GM13977 (cell line): ENCODE data around the gene SPINK8.

Source experiments
- DNase-seq: peaks from one replicate; pipeline ENCODE4 v3.0.0; 2012; ENCODE audit warnings: low spot score
- in situ Hi-C: fragments of 300-500 bp; cut with MboI; formaldehyde crosslinking; loops from one replicate; pipeline ENCODE4 v1.12.0; 2022; ENCODE audit warnings: low sequenced_read_pairs, low pct_unique_long_range_greater_than_20kb, mixed read lengths, inconsistent platforms; ENCODE audit not compliant: unreplicated experiment
- TF ChIP-seq, protein P1 (sequence below): IDR thresholded peaks from 2 replicates; pipeline ENCODE4 v1.5.1; 2012; ENCODE audit warnings: mild to moderate bottlenecking, control low read depth; ENCODE audit not compliant: insufficient read depth; ENCODE audit errors: extremely low read depth, missing control alignments

The SPINK8 gene

DNA sequence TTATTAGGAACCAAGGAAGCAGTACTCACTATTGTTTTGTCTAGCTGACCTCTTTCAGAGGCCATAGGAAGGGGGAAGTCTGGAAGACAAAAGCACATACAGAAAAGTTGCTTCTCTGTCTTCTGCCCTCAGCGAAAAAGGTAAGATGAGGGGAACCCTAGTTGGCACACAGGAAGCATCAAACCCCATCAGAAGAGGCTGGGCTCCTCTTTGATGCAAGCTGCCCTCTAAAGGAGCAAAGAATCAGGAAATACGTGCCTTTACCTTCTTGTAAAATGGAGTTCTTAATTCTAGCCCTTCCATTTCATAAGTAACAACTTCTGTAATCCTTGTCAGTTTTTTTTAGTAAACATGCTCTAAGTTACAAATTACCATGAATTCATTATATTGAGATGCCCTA is 12.5 kb downstream of the SPINK8 start:
- TF ChIP-seq, protein P1, sequence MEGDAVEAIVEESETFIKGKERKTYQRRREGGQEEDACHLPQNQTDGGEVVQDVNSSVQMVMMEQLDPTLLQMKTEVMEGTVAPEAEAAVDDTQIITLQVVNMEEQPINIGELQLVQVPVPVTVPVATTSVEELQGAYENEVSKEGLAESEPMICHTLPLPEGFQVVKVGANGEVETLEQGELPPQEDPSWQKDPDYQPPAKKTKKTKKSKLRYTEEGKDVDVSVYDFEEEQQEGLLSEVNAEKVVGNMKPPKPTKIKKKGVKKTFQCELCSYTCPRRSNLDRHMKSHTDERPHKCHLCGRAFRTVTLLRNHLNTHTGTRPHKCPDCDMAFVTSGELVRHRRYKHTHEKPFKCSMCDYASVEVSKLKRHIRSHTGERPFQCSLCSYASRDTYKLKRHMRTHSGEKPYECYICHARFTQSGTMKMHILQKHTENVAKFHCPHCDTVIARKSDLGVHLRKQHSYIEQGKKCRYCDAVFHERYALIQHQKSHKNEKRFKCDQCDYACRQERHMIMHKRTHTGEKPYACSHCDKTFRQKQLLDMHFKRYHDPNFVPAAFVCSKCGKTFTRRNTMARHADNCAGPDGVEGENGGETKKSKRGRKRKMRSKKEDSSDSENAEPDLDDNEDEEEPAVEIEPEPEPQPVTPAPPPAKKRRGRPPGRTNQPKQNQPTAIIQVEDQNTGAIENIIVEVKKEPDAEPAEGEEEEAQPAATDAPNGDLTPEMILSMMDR, result no peak
- in situ Hi-C loops, result no loop called here
- no peak for DNase-seq

DNA sequence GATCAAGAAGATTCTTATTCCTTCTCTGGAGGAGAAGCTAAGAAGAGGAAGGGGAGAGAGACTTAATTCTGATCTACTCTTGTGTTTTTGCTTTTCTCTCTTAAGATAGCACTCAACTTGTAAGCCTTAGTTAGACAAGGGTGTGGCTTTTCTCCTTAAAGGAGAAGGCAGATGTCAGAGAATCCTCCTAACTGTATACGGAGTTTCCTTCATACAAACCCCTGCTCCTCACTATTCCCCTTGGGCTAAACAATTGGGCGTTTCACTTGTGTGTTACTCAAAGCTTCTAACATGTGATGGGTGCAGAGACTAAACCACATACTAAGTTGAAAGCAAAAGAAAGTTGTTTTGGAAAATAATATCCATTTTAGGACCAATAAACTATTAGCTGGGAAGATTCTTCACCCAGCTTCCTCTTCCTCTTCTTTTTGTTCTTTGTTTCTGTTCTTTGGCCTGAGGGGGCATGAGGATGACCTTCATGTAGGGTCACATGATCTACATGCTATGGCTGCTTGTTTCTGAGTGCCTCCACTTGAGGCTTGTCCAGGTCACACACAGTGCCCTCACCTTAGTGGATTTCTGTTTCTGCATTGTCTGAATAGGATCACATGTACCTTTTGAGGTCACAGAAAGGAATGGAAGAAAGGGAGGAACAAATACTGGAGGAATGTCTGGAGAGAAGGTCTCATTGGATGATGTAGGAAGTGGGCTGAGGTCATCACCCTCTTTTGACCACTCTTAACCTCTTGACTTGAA is 14.6 kb downstream of the SPINK8 start:
- TF ChIP-seq, protein P1, result no peak
- in situ Hi-C loops, result no loop called here
- DNase-seq, result no peak

DNA sequence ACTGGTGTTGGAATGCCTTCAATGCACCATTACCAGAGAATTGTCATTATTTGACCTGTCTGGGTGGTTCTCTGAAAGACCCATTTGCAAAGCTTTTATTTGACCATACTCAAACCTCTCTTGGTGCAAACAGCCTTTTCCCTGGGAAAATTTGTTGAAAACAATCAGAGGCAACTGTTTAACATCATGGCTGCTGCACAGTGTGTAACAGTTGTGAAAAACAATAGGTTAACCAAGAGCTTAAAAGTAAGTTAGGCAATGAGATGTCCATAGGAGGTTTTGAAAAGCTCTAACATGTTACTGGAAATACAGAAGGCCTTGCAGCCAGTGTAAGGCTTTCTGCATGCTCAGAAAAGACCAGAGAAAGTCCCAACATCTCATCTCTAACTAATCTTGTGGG is 18.9 kb downstream of the SPINK8 start:
- in situ Hi-C loops, result no loop called here
- TF ChIP-seq, protein P1, result no peak

DNA sequence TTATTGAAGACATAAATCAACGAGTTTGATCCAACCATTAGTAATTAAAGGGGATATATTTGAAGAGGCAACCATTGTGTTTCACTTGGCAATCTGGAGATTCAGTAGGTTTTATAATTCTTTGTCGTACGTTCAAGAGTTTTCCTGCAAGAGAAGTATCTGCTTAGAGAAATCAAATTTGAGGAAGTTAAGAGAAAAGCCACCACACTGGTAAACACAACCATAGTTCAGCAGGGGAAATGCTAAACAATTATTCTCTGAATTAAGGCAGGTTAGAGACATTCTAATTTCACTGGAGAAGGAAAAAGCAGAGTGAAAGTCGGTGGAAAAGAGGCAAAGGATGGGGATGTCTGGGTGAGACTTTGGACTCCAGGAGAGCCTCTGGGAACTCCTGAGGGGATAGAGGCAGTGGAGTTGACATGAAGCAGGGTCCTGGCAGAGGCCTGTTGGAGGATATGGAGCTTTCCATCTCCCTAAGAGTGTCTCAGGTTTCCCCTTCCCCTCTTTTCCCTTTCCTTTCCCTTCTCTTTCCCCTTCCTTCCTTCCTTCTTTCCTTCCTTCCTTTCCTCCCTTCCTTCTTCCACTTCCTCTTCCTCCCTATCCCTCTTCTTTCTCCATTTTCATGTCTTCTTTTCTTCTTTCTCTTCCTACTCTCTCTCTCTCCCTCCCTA is 26.5 kb downstream of the SPINK8 start:
- DNase-seq, result no peak
- in situ Hi-C loops, result no loop called here
- TF ChIP-seq, protein P1, result no peak

More for the DNA sequence above, 18.9 kb downstream of the SPINK8 start:
- DNase-seq, result no peak

DNA sequence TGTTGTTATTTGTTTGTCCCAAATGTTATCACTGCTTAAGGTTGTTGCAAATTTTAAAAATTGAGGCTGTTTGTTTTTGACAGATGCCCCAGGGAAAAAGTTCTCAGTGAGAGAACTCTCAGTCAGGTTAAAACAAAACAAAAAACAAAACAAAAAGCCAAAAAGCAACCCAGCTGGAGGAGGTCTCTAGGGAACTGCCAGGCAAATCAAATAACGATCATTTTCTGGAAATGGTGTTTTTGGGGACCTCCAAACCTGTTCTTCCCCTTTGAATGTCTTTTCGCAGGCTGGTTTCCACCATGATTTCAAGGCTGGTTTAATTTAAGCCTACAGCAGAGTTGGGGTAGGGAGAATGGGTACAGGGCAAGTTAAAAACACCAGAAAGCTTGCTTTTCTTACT is 27.2 kb downstream of the SPINK8 start:
- no peak for DNase-seq
- TF ChIP-seq, protein P1, result no peak
- in situ Hi-C loops, result no loop called here

DNA sequence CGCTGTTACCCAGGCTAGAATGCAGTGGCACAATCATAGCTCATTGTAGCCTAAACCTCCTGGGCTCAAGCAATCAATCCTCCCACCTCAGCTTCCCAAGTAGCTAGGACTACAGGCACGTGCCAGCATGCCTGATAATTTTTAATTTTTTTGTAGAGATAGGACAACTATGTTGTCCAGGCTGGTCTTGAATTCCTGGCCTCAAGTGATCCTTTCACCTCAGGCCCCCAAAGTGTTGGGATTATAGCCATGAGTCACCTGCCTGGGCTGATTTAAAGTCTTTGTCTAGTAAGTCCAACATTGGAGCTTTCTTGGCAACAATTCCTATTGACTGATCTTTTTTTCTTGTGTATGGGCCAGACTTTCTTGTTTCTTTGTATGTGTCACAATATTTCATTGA is 28.1 kb downstream of the SPINK8 start:
- DNase-seq, result no peak
- TF ChIP-seq, protein P1, result no peak
- in situ Hi-C loops, result no loop called here
